ENCODE measurements around the gene BRPF1. TPM values are rescaled to one million over a fixed set of nuclear protein-coding genes. Genes with fewer than 3 reads are reported as not detected.
A peak's percentile ranks its signal among the peaks of the same experiment; 100 is the strongest.

BRPF1 gene
- polyA plus RNA-seq, 1 donor, result 17.6 TPM

DNA sequence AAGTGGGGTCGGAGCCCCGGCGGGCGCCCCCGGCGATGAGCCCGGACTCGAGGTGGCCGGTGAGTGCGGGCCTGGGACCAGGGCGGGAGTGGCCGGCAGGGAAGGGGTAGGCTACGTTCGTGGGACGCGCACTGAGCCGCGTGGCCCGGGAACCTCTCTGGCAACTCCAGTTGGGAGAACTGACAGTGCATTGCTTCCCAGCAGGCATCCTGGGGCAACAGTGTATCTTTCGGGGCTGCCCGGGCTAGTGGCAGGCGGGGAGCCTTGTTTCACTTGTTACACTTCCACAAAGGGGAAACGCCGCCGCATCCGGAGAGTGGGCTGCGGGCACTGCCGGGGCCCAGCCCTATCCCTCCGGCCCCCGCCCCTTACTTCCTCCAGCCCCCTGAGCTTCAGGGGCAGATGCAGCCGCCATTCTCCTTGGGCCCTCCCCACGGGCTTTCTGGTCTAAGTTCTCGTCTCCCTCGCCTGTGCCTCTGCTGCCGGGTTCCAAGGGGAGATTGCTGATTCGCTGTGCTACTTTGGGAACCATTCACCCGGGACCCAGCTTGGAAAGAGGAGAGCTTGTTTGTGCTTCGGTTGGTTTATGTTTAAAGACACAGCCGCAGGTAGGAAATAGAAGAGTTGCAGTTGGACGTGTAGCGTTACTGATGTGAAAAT lies 675 bp downstream of the BRPF1 start:
- WGBS (ENCODE audit: insufficient coverage, low lambda C conversion rate), result no CpG with 5 or more reads among the region's 41 CpGs
- no peaks in the 10 kb centered on the region for H3K27me3 ChIP-seq (ENCODE audit: control insufficient read depth, insufficient read depth, low read length)
- H3K36me3 ChIP-seq (ENCODE audit: control insufficient read depth, insufficient read depth, low read length), result peaks cover 29% of the 10 kb centered on the region
- DNase-seq, result peak in 1 of 2 donors; percentile 10
- H3K27ac ChIP-seq (ENCODE audit: low read length), result peak overlapping the region; percentile 99
- no peaks in the 10 kb centered on the region for H3K9me3 ChIP-seq (ENCODE audit: control insufficient read depth, low read depth, low read length)
- H3K4me1 ChIP-seq (ENCODE audit: control insufficient read depth, insufficient read depth, low read length), result peaks cover 13% of the 10 kb centered on the region
- H3K4me3 ChIP-seq (ENCODE audit: low read length), result peak overlapping the region; percentile 91

DNA sequence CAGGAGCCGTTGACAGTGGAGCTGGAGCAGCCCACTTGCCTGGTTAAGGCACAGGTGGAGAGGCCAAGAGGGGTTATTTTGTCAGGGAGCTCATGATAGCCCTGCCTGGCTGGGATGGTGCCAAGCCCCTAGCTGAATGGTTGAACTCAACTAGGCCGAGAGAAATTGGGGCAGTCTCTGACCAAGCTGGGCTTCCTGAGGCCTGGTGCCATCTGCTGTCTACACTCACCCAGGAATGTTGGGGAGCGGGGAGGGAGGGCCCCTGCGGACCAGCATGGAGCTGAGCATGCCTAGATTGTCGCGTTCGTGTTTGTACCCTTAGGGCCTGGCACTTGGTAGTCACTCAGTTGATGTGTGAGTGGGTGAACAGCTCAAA lies 1.2 kb downstream of the BRPF1 start:
- WGBS (ENCODE audit: insufficient coverage, low lambda C conversion rate), result no CpG with 5 or more reads among the region's 7 CpGs
- H3K4me1 ChIP-seq (ENCODE audit: control insufficient read depth, insufficient read depth, low read length), result peaks cover 13% of the 10 kb centered on the region
- no peak overlapping the region for H3K27ac ChIP-seq (ENCODE audit: low read length)
- peak overlapping the region; percentile 91 for H3K4me3 ChIP-seq (ENCODE audit: low read length)
- H3K27me3 ChIP-seq (ENCODE audit: control insufficient read depth, insufficient read depth, low read length), result no peaks in the 10 kb centered on the region
- no peaks in the 10 kb centered on the region for H3K9me3 ChIP-seq (ENCODE audit: control insufficient read depth, low read depth, low read length)
- peak in 1 of 2 donors; percentile 9 for DNase-seq
- peaks cover 34% of the 10 kb centered on the region for H3K36me3 ChIP-seq (ENCODE audit: control insufficient read depth, insufficient read depth, low read length)

DNA sequence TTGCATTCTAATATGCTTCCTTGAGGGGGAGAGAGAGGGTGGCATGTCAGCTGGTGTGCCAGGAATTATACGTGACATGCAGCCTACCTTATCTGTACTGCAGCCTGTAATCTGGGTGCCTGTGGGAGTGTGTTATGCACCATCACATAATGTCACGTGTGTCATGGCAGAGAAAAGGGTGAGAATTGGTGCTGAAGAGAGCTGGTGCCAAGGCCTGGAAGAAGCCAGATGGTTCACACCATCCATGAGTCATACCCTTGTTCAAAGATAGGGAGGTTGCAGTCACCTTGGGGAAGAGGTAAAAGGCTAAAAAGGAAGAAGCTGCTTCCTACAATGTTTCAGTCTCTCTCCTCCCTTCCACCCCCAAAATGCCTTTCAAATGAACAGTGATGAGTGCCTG lies 5.3 kb downstream of the BRPF1 start:
- no CpG with 5 or more reads among the region's 2 CpGs for WGBS (ENCODE audit: insufficient coverage, low lambda C conversion rate)
- H3K4me3 ChIP-seq (ENCODE audit: low read length), result no peak overlapping the region
- peaks cover 75% of the 10 kb centered on the region for H3K36me3 ChIP-seq (ENCODE audit: control insufficient read depth, insufficient read depth, low read length)
- no peaks in the 10 kb centered on the region for H3K9me3 ChIP-seq (ENCODE audit: control insufficient read depth, low read depth, low read length)
- no peak for DNase-seq
- H3K4me1 ChIP-seq (ENCODE audit: control insufficient read depth, insufficient read depth, low read length), result peaks cover 10% of the 10 kb centered on the region
- no peaks in the 10 kb centered on the region for H3K27me3 ChIP-seq (ENCODE audit: control insufficient read depth, insufficient read depth, low read length)
- H3K27ac ChIP-seq (ENCODE audit: low read length), result no peak overlapping the region

DNA sequence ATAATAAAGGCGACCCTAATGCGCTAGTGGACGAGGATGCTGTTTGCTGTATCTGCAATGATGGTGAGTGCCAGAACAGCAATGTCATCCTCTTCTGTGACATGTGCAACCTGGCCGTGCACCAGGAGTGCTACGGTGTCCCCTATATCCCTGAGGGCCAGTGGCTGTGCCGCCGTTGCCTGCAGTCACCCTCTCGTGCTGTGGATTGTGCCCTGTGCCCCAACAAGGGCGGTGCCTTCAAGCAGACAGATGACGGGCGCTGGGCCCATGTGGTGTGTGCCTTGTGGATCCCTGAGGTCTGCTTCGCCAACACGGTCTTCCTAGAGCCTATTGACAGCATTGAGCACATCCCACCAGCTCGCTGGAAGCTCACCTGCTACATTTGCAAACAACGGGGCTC lies 7.6 kb downstream of the BRPF1 start:
- DNase-seq, result no peak
- Histone ChIP-seq H3K36me3 (ENCODE audit: control insufficient read depth, insufficient read depth, low read length) (peaks cover 96% of the 10 kb centered on the region), H3K27ac (ENCODE audit: low read length) (no peak overlapping the region), H3K4me1 (ENCODE audit: control insufficient read depth, insufficient read depth, low read length) (no peaks in the 10 kb centered on the region), H3K27me3 (ENCODE audit: control insufficient read depth, insufficient read depth, low read length) (no peaks in the 10 kb centered on the region), H3K9me3 (ENCODE audit: control insufficient read depth, low read depth, low read length) (no peaks in the 10 kb centered on the region), H3K4me3 (ENCODE audit: low read length) (no peak overlapping the region)
- 100% methylated on average over 3 of the region's 15 CpGs for WGBS (ENCODE audit: insufficient coverage, low lambda C conversion rate)

- DNase-seq, result no peak
- Histone ChIP-seq H3K27me3 (ENCODE audit: control insufficient read depth, insufficient read depth, low read length) (no peaks in the 10 kb centered on the region), H3K4me1 (ENCODE audit: control insufficient read depth, insufficient read depth, low read length) (no peaks in the 10 kb centered on the region), H3K9me3 (ENCODE audit: control insufficient read depth, low read depth, low read length) (no peaks in the 10 kb centered on the region), H3K4me3 (ENCODE audit: low read length) (no peak overlapping the region), H3K27ac (ENCODE audit: low read length) (no peak overlapping the region), H3K36me3 (ENCODE audit: control insufficient read depth, insufficient read depth, low read length) (peaks cover 99% of the 10 kb centered on the region)
- no CpG with 5 or more reads among the region's 1 CpG for WGBS (ENCODE audit: insufficient coverage, low lambda C conversion rate)
These were observed 11.0 kb downstream of the BRPF1 start for GRCh38 chr3:9742560-9742959.

DNA sequence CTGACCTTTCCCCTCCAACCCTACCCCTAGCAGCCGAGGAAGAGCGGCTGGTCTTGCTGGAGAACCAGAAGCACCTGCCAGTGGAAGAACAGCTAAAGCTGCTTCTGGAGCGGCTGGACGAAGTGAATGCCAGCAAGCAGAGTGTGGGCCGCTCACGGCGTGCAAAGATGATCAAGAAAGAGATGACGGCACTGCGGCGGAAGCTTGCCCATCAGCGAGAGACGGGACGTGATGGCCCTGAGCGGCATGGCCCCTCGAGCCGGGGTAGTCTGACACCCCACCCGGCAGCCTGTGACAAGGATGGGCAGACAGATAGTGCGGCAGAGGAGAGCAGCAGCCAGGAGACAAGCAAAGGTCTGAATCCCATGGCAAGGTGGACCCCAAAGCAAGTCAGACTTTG lies 12.0 kb downstream of the BRPF1 start:
- Histone ChIP-seq H3K36me3 (ENCODE audit: control insufficient read depth, insufficient read depth, low read length) (peaks cover 93% of the 10 kb centered on the region), H3K9me3 (ENCODE audit: control insufficient read depth, low read depth, low read length) (no peaks in the 10 kb centered on the region), H3K27me3 (ENCODE audit: control insufficient read depth, insufficient read depth, low read length) (no peaks in the 10 kb centered on the region), H3K4me1 (ENCODE audit: control insufficient read depth, insufficient read depth, low read length) (peaks cover 4% of the 10 kb centered on the region), H3K4me3 (ENCODE audit: low read length) (no peak overlapping the region), H3K27ac (ENCODE audit: low read length) (no peak overlapping the region)
- no peak for DNase-seq
- no CpG with 5 or more reads among the region's 18 CpGs for WGBS (ENCODE audit: insufficient coverage, low lambda C conversion rate)

GRCh38 chr3:9744162-9744561 lies 12.6 kb downstream of the BRPF1 start:
- no peak overlapping the region for H3K4me3 ChIP-seq (ENCODE audit: low read length)
- no peaks in the 10 kb centered on the region for H3K9me3 ChIP-seq (ENCODE audit: control insufficient read depth, low read depth, low read length)
- no peaks in the 10 kb centered on the region for H3K27me3 ChIP-seq (ENCODE audit: control insufficient read depth, insufficient read depth, low read length)
- no peak overlapping the region for H3K27ac ChIP-seq (ENCODE audit: low read length)
- peaks cover 6% of the 10 kb centered on the region for H3K4me1 ChIP-seq (ENCODE audit: control insufficient read depth, insufficient read depth, low read length)
- peaks cover 87% of the 10 kb centered on the region for H3K36me3 ChIP-seq (ENCODE audit: control insufficient read depth, insufficient read depth, low read length)
- WGBS (ENCODE audit: insufficient coverage, low lambda C conversion rate), result no CpG with 5 or more reads among the region's 13 CpGs
- DNase-seq, result no peak

GRCh38 chr3:9745521-9745920 lies 14.0 kb downstream of the BRPF1 start:
- Histone ChIP-seq H3K4me1 (ENCODE audit: control insufficient read depth, insufficient read depth, low read length) (peaks cover 6% of the 10 kb centered on the region), H3K27ac (ENCODE audit: low read length) (no peak overlapping the region), H3K36me3 (ENCODE audit: control insufficient read depth, insufficient read depth, low read length) (peaks cover 73% of the 10 kb centered on the region), H3K27me3 (ENCODE audit: control insufficient read depth, insufficient read depth, low read length) (no peaks in the 10 kb centered on the region), H3K4me3 (ENCODE audit: low read length) (no peak overlapping the region), H3K9me3 (ENCODE audit: control insufficient read depth, low read depth, low read length) (no peaks in the 10 kb centered on the region)
- no CpG with 5 or more reads among the region's 12 CpGs for WGBS (ENCODE audit: insufficient coverage, low lambda C conversion rate)
- no peak for DNase-seq

DNA sequence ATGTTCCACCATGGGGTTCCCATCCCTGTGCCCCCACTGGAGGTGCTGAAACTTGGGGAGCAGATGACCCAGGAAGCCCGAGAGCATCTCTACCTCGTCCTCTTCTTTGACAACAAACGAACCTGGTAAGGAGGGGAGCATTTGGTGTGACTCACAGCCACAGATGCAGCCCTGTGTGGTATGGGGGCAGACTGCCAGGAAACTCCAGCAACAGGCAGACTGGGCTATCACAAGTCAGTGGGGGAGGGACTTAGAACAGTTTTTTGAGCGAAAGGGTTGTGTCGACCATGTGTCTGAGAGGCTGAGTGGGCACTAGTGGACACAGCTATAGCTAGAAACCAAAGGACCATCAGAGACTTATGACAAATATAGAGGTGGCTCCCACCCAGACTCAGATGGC lies 14.8 kb downstream of the BRPF1 start:
- no peak for DNase-seq
- WGBS (ENCODE audit: insufficient coverage, low lambda C conversion rate), result no CpG with 5 or more reads among the region's 5 CpGs
- Histone ChIP-seq H3K27me3 (ENCODE audit: control insufficient read depth, insufficient read depth, low read length) (no peaks in the 10 kb centered on the region), H3K9me3 (ENCODE audit: control insufficient read depth, low read depth, low read length) (no peaks in the 10 kb centered on the region), H3K27ac (ENCODE audit: low read length) (peak overlapping the region; percentile 61), H3K36me3 (ENCODE audit: control insufficient read depth, insufficient read depth, low read length) (peaks cover 68% of the 10 kb centered on the region), H3K4me1 (ENCODE audit: control insufficient read depth, insufficient read depth, low read length) (peaks cover 6% of the 10 kb centered on the region), H3K4me3 (ENCODE audit: low read length) (no peak overlapping the region)

DNA sequence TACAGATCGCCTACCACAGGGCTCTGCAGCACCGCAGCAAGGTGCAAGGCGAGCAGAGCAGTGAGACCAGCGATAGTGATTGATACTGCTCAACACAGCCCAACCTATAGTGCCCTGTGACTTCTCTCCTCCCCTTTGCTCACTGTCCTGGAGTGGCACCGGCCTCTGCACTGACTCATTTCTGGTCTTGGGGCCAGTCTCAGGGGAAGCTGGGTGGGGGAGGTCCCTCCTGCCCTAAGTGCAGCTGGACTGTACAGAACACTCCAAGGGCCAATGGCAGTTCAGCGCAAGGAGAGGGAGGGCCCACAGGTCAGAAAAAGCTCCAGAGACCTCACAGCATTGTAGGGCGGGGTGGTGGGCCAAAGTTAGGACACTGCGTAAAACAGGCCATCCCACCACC lies 15.7 kb downstream of the BRPF1 start:
- Histone ChIP-seq H3K4me3 (ENCODE audit: low read length) (no peak overlapping the region), H3K27ac (ENCODE audit: low read length) (peak overlapping the region; percentile 65), H3K9me3 (ENCODE audit: control insufficient read depth, low read depth, low read length) (no peaks in the 10 kb centered on the region), H3K4me1 (ENCODE audit: control insufficient read depth, insufficient read depth, low read length) (peaks cover 6% of the 10 kb centered on the region), H3K36me3 (ENCODE audit: control insufficient read depth, insufficient read depth, low read length) (peaks cover 69% of the 10 kb centered on the region), H3K27me3 (ENCODE audit: control insufficient read depth, insufficient read depth, low read length) (no peaks in the 10 kb centered on the region)
- no CpG with 5 or more reads among the region's 8 CpGs for WGBS (ENCODE audit: insufficient coverage, low lambda C conversion rate)
- DNase-seq, result peak; percentile 85 to 88

GRCh38 chr3:9748031-9748430 lies 16.5 kb downstream of the BRPF1 start:
- WGBS (ENCODE audit: insufficient coverage, low lambda C conversion rate), result no CpG with 5 or more reads among the region's 2 CpGs
- DNase-seq, result peak; percentile 58 to 76
- Histone ChIP-seq H3K9me3 (ENCODE audit: control insufficient read depth, low read depth, low read length) (no peaks in the 10 kb centered on the region), H3K27ac (ENCODE audit: low read length) (peak overlapping the region; percentile 96), H3K36me3 (ENCODE audit: control insufficient read depth, insufficient read depth, low read length) (peaks cover 69% of the 10 kb centered on the region), H3K27me3 (ENCODE audit: control insufficient read depth, insufficient read depth, low read length) (no peaks in the 10 kb centered on the region), H3K4me1 (ENCODE audit: control insufficient read depth, insufficient read depth, low read length) (peaks cover 6% of the 10 kb centered on the region), H3K4me3 (ENCODE audit: low read length) (no peak overlapping the region)

Measured in large intestine (tissue), 3 donors.